Endothelial cell of hepatic sinusoid (primary cell): ENCODE results near the gene MIB1.
"Not testable (repeated sequence)": the region's sequence is repeated elsewhere in the genome, so short reads cannot be mapped to it uniquely, and the experiment has no call there.

Experiments
- in situ Hi-C: cut with HindIII; loops from 2 replicates; pipeline ENCODE4 v1.10.0; 2017; ENCODE audit warnings: low sequenced_read_pairs

MIB1 gene

DNA sequence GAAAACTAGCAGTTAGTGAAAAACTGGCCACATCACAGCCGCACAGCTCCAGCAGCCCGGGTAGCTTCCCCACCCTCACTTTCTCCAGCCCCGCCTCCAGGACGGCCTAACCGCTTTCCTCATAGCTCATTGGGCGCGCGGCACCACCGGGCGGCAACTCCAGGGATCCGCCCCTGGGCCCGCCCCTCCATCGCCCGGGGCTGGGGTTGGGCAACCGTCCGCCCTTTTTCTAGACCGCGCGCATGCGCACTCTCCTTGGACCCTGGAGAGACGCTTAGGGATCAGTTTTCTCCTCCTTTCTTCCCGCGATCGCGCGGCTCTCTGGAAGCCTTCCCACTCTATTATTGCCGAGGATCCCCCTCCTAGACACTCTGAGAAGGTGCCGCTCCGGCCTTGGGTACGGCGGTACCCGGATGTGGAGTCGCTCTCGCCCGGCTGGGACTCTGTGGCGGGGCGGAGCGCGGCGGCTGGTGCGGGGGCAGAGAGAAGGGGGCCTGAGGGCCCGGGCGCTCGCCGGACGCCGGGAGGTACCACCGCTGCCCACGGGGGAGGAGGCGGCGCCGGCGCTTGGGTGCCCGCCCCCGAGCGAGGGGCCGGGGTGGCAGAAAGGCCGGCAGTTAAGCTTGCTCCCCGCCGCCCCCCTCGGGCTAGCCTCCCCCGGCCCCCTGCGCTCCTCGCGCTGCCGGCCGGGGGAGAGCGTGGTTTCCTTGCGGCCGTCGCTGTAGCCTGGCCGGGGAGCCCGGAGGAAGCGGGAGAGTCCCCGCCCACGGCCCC is at the start of gene MIB1:
MIB1 (plus strand) TSS at position 255 of the 774 bp plus-strand sequence. CDS start 792 bp downstream, outside the sequence.
- in situ Hi-C loops = no loop called here

DNA sequence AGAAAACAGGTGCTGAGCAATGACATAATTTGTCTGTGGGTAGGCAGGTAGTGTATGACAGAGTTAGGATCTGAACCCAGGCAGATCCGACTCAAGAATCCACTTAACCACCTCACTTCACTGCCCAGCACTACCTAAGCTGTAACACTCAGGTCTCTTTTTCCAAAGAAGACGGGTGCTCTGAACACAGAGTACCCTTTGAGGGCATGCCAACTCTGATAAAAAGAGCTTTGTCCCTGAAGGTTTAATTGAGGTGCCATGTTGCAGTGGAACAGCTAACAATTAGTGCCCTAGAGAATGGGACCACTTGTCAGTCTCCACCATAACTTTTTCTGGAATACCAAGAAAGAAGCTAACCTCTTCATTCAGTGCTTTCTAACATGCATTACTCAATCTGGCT is 47.3 kb upstream of the MIB1 start:
- in situ Hi-C loops = no loop called here

DNA sequence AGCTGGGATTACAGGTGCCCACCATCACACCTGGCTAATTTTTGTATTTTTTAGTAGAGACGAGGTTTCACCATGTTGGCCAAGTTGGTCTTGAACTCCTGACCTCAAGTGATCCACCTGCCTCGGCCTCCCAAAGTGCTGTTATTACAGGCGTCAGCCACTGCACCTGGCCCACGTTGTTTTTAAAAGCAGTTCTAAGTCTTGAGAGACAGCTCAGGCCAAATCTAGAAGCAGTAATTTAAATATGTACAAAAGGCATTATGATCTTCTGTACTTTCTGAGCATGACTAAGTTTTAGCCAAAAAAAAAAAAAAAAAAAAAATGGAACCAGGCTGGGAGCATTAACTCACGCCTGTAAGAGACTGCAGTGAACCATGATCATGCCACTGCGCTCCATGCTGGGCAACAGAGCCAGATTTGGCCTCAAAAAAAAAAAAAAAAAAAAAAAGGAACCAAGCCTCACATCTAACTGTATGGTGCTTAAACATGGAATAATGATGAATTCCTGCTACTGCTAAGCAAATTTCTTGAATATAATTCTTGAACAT is 40.0 kb upstream of the MIB1 start:
- in situ Hi-C loops = no loop called here

DNA sequence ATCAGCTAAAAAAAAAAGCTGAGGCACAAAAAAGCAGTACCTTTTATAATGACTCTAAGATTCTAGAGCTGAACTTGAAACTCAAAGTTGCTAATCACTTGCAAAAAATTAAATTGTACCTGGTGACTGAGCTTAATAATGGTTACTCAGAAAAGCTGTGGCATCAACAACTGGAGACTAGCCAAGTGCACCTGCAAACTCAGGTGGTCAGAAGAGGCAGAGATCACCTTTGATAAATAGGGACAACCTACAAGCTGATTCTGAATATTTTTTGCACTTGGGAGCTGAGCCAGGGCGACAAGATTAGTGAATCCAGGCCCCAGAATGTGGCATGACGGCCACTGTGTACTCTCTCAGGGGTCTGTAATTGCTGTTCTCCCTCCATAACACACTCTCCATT is 39.0 kb upstream of the MIB1 start:
- in situ Hi-C loops = no loop called here

DNA sequence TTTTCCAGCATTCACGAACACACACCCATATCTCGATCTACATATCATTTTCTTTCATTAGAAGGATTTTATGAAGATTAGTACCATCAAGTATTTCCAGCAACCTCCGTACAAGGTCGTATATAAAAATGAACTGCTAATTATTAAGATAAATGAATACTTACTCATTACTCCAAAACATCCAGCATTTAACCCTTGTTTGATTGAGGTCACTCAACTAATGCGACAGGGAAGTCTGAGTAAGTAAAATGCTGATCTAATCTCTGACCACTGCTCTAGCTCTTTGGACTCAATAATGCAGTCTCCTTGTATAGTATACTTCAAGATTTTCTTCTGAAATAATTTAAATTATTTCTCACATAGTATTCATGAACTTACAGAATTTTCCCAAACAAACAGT is 38.0 kb upstream of the MIB1 start:
- in situ Hi-C loops = no loop called here

DNA sequence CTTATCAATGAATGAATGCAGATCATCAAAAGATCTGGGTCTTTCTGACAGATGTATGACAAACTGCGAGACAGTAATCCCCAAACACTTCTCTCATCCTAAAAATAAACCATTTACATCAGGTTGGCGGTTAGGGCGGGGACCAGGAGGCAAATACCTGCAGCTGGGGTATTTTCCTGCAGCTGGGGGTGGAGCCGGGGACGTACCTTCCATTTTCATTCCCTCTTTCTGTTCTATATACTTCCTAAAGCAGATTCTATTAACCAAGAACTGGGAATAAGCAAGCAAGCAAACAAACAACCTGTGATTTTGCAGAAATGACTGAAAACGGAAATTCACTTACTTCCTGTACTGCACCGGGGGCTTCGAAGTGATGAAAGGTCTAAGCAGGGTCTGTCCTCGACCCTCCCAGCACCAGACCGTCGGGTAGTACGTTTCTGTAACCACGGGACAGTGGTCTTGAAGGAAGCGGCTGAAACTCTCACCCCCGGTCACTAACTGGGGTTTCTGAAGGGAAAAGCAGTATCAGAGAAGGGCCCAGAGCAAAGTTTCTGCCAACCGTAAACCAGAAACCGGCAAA is 37.3 kb upstream of the MIB1 start:
- in situ Hi-C loops = no loop called here

DNA sequence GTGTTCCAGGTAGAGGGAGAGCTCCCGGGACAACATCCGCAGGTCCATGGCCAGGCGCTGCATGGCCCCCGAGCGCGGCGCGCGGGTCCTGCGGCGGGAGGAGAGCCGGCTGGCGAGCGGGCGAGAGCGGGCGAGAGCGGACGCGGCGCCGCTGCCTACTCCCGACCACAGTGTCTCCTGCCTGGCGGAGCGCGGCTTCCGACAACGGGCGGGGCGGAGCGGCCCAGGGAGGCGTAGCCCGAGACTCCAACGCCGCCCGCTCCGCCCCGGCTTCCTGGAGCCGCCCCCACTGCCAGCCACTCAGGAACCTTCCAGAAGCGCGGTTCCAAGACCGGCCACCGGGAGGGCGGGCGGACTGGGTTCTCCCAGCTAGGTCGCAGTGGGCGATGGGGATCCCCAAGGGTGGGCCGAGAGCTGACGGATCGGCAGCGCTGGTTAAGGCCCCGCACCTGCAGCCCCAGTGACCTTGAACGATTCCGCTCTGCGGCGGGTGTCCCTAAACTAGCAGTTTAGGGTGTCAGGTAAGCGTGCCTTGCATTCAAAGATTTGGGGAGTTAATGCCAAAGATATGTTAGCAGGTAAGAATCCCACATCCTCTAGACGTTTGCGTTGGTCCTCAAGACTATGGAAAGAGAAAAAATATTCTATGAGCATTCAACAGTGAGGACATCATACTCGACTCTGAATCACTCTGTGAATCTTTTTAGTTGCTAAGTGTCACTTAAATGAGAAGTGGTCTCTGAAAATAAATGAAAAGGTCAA is 35.8 kb upstream of the MIB1 start, which contains the start of gene ABHD3:
ABHD3 (minus strand) TSS at position 172 of the 762 bp plus-strand sequence; CDS start at position 63, 109 bp downstream.
- in situ Hi-C loops = no loop called here

DNA sequence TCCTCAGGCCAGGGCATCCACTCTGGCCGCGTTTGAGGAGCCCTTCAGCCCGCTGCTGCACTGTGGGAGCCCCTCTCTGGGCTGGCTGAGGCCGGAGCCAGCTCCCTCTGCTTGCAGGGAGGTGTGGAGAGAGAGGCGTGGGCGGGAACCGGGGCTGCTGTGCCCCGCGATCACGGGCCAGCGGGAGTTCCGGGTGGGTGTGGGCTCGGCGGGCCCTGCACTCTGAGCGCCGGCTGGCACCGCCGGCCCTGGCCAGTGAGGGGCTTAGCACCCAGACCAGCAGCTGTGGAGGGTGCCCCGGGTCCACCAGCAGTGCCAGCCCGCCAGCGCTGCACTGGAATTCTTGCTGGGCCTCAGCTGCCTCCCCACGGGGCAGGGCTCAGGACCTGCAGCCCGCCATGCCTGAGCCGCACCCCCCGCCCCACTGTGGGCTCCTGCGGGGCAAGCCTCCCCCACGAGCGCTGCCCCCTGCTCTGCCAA is 34.2 kb upstream of the MIB1 start:
- in situ Hi-C loops = no loop called here

DNA sequence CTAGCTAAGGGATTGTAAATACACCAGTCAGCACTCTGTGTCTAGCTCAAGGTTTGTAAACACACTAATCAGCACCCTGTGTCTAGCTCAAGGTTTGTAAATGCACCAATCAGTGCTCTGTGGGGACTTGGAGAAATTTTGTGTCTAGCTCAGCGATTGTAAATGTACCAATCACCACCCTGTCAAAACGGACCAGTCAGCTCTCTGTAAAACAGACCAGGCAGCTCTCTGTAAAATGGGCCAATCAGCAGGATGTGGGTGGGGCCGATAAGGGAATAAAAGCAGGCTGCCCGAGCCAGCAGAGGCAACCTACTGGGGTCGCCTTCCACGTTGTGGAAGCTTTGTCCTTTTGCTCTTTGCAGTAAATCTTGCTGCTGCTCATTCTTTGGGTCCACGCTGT is 33.5 kb upstream of the MIB1 start:
- in situ Hi-C loops = not testable (repeated sequence)

DNA sequence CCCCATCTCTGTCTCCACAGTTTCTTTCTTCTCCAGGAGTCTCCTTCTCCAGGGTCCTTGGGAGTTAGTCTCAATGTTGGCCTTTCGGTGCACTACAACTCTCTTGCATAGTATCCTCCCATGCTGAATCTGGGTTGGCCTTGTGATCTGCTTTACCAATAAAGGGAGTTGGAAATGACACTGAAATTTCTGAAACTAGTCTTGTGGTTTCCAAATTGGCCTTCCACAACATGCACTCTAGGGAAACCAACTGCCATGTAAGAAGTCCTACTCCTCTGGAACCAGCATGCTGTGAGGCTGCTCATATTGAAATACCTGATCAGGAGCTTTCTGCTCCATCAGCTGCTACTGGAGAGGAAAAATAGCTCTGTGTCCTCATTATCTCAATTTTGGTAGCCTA is 26.1 kb upstream of the MIB1 start:
- in situ Hi-C loops = no loop called here

DNA sequence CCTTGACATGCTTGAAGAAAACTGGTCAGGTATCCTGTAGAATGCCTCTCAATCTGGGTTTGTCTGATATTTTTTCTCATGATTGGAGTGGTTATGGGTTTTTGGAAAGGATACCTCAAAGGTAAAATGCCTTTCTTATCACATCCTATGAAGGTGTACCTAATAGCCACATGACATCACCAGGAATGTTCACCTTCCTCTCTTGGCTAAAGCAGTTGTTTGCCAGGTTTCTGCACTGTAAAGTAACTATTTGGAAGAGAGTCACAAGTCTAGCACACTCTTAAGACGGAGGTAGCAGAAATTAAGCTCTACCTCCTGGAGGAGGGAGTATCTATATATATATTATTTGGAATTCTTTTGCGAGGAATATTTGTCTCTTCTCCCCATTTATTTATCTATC is 17.9 kb upstream of the MIB1 start:
- in situ Hi-C loops = no loop called here

DNA sequence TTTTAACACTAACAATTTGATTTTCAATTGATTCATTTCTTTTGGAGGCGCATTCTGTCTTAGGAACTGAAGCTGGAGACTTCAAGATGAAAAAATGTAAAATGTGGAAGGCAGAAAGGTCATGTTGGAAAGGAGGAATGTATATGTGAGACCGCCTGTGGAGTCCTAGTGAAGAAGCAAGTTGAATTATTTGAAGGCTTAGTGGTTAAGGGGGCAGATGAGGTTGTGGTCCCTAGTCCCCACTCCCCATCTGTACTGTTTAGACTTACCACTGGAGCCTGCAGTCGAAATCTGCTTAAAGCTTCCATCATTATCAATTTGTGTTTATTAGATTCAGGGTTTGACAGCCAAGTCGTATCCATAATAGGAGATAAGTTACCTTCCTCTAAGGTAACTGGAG is 15.4 kb upstream of the MIB1 start:
- in situ Hi-C loops = no loop called here

DNA sequence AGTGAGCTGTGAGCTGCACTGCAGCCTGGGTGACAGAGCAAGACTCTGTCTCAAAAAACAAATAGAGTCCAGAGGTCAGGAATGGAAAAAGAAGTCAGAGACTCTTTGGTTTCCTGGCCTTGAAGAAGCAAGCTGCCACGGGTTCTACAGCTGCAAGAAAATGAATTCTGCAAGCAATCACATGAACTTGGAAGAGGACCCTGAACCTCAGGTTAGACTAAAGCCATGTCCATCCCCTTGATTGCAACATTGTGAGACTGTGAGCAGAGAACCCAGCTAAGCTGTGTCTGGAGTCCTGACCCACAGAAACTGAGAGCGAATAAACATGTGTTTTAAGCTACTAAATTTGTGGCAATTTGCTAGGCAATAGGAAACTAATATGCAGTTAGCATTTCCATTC is 12.9 kb upstream of the MIB1 start:
- in situ Hi-C loops = no loop called here

DNA sequence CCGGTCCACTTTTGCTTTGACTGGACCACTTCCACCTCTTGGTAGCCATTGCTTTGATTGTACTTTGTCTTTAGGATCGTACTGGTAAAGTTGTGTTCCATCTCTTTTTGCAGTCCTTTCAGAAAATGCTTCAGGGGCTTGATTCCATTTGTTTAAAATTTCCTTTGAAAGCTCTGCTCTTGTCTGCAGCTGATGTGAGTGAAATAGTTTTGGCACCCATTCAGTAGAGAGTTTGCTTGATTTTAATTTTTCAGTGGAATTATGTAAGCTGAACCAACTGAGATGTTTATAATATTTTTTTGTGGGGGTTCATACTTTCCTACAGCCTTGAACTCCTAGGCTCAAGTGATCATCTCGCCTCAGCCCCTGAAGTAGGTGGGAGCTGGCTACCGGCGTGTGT is 7.6 kb upstream of the MIB1 start:
- in situ Hi-C loops = no loop called here

DNA sequence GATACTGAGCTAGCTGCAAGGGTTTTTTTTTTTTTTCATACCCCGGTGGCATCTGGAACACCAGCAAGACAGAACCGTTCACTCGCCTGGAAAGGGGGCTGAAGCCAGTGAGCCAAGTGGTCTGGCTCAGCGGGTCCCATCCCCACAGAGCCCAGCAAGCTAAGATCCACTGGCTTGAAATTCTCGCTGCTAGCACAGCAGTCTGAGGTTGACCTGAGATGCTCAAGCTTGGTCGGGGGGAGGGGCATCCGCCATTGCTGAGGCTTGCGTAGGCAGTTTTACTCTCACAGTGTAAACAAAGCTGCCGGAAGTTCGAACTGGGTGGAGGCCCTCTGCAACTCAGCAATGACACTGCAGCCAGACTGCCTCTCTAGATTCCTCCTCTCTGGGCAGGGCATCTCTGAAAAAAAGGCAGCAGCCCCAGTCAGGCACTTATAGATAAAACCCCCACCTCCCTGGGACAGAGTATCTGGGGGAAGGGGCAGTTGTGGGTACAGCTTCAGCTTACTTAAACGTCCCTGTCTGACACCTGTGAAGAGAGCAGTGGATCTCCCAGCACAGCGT is 5.1 kb upstream of the MIB1 start:
- in situ Hi-C loops = no loop called here

DNA sequence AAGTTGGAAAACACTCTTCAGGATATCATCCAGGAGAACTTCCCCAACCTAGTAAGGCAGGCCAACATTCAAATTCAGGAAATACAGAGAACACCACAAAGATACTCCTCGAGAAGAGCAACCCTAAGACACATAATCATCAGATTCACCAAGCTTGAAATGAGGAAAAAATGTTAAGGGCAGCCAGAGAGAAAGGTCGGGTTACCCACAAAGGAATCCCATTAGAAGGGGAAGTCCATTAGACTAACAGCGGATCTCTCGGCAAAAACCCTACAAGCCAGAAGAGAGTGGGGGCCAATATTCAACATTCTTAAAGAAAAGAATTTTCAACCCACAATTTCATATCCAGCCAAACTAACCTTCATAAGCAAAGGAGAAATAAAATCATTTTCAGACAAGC is 3.7 kb upstream of the MIB1 start:
- in situ Hi-C loops = not testable (repeated sequence)

DNA sequence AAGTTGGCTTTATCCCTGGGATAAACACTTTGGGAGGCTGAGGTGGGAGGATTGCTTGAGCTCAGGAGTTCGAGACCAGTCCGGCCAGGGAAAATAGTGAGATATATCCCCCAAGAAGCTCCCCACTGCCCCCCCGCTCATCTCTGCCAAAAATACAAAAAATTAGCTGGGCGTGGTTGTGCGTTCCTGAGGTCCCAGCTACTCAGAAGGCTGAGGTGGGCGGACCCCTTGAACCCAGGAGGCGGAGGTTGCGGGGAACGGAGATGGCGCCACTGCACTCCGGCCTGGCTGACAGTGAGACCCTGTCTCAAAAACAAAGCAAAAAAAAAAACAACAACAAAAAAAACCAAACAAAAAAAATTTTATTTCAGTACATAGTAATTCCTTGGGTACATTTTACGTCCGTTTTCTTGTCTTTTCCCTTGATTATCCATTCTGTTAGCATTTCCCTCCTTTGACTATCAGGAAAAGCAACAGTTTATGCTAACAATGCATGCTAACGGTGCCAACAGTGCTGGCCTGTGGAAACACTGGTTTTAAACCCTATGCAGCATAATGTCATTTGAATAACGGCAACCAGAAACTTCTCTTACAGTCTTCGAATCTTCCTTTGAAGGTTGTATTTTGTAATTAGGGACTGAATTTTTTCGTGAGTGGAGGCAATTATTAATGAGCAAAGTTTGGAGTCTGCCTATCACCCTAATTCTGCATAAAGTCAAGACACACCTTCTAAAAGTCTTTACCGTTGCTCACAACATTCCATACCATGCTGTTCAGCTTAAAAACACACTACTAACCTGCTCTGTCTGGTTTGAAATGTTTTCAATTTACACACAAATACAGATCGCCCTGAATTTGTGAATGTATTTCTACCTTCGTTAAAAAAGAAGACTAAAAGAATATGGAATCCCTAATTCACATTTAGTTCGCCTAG is 721 bp upstream of the MIB1 start:
- in situ Hi-C loops = no loop called here

DNA sequence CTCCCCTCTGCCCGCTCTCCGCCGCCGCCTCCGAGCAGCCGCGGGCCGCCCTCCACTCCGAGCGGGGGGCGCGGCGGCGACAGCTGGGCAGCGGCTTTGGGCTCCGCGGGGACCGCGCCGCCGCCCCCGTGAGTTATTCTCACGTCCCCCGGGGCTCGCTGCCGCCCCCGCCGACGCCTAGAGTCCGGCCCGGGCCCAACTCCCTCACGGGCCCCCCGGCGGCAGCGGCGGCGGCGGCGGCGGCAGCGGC is 645 bp downstream of the MIB1 start:
- in situ Hi-C loops = no loop called here

DNA sequence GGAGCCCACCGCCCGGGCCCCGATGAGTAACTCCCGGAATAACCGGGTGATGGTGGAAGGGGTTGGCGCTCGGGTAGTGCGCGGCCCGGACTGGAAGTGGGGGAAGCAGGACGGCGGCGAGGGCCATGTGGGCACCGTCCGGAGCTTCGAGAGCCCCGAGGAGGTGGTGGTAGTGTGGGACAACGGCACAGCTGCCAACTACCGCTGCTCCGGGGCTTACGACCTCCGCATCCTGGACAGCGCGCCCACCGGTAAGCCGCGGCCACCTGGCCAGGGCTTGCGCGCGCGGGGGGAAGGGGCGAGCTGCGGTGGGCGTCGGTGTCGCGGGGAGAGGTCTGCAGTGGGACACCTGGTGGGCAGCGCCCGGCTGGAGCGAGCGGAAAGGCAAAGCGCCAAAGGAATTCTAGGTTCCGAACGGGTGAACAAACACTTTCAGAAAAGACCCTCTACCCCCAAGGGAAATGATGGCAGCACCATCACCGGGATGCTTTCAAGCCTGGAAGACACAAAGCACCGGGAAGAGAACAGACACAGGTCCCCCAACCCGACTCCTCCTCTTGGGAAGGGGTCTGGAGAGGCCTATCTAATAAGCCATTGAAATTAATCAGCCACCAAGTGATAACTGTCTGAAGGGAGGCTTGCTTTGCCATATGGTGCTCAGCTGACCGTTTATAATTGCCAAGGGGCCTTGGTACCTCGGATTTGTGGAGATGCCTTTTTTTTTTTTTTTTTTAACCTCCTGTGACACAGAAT is 1.1 kb downstream of the MIB1 start:
- in situ Hi-C loops = no loop called here

DNA sequence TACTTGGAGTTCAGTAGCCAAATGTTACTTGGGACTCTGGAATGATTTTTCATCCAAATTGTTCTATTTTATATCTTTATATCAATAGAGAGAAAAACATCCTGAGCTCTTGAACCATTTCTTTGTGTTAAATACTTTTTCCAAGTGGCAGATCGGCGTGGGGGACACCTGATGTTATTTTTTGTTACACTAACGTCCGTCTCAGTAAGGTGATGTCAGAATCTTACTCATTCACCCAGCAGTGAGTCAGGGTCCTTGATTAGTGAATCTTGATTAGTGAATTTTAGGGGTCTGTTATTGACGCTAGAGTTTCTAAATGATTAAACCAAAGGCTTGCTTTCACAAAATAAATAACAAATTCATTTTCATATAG is 1.7 kb downstream of the MIB1 start:
- in situ Hi-C loops = no loop called here
